Mononuclear cell (primary cell): ENCODE results near the gene ELMOD3. TPM values are rescaled to one million over a fixed set of nuclear protein-coding genes. Genes with fewer than 3 reads are reported as not detected.

Experiments
- total RNA-seq: library from RNA; depleted of rRNA; stranded (reverse); fragments of >200 nt; gene quantifications from one replicate; pipeline ENCODE4 v1.2.3, GENCODE V29; 2012

Gene ELMOD3
- total RNA-seq, 1 donor, result 12.8 TPM

Other genes starting within 250 kb of the ELMOD3 start
- gene TCF7L1, start 221.4 kb upstream of the ELMOD3 start, total RNA-seq, result not detected
- gene TGOLN2, start 26.8 kb upstream of the ELMOD3 start, total RNA-seq, result 154 TPM
- gene RETSAT, start 241 bp upstream of the ELMOD3 start, total RNA-seq, result 6.9 TPM
- 107 TPM for gene CAPG, start 55.6 kb downstream of the ELMOD3 start, total RNA-seq
- gene SH2D6, start 63.9 kb downstream of the ELMOD3 start, total RNA-seq, result 0.42 TPM
- 67.0 TPM for gene MAT2A, start 184.4 kb downstream of the ELMOD3 start, total RNA-seq
- 11.0 TPM for gene GGCX, start 206.7 kb downstream of the ELMOD3 start, total RNA-seq
- gene VAMP8, start 222.8 kb downstream of the ELMOD3 start, total RNA-seq, result 27.6 TPM
- 8.9 TPM for gene VAMP5, start 229.7 kb downstream of the ELMOD3 start, total RNA-seq
- 55.9 TPM for gene RNF181, start 241.0 kb downstream of the ELMOD3 start, total RNA-seq
- gene TMEM150A, start 247.9 kb downstream of the ELMOD3 start, total RNA-seq, result 3.1 TPM